ENCODE measurements around the gene ADAM22. TPM values are rescaled to one million over a fixed set of nuclear protein-coding genes. Genes with fewer than 3 reads are reported as not detected.

Gene ADAM22
- total RNA-seq, 1 experiment from 2014 or later = 10.1 TPM

DNA sequence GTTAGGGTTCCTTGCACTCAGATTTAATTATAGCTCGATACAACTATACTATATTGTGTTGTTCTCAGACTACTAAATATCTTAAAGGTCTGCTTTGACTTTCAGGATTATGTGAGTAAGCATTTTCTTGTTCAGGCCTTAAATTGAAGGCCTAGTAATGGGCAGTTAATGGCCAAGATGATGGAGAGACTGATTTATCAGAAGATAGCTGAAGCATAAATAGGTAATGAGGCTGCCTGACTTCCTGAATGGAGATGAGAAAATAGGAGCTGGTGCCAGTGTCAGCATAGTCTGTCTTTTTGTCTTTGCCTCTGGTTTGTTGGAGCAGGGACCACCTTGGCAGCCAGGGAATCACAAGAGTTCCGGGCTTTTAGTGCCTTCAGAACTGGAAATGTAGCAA lies 32.2 kb downstream of the ADAM22 start:
- H3K4me3 Mint-ChIP-seq (ENCODE audit: unreplicated experiment) = peak overlapping the region; percentile 28
- no peaks in the 10 kb centered on the region; the same call in 1 of the 2 replicates for H3K9me3 ChIP-seq
- H3K4me1 Mint-ChIP-seq (ENCODE audit: low read depth, unreplicated experiment) = peaks cover 17% of the 10 kb centered on the region
- no peaks in the 10 kb centered on the region for H3K27me3 Mint-ChIP-seq (ENCODE audit: insufficient read depth, unreplicated experiment)
- H3K36me3 Mint-ChIP-seq (ENCODE audit: insufficient read depth, unreplicated experiment) = no peaks in the 10 kb centered on the region
- DNase-seq = no peak
- H3K36me3 ChIP-seq (ENCODE audit: control insufficient read depth, insufficient read depth, low read length) = no peaks in the 10 kb centered on the region
- H3K27ac Mint-ChIP-seq (ENCODE audit: unreplicated experiment) = peak overlapping the region; percentile 51
- intact Hi-C loops (cut with micrococcal nuclease; ENCODE audit: unreplicated experiment) = no loop called here
- no peaks in the 10 kb centered on the region for H3K27me3 ChIP-seq (replicated peaks; ENCODE audit: control insufficient read depth, insufficient read depth, low read length)
- peaks cover 16% of the 10 kb centered on the region for H3K4me1 ChIP-seq
- ChIA-PET POLR2A (no interaction called here), CTCF (no interaction called here)
- no peaks in the 10 kb centered on the region for H3K9me3 Mint-ChIP-seq (ENCODE audit: unreplicated experiment)
- TF ChIP-seq, protein P1, sequence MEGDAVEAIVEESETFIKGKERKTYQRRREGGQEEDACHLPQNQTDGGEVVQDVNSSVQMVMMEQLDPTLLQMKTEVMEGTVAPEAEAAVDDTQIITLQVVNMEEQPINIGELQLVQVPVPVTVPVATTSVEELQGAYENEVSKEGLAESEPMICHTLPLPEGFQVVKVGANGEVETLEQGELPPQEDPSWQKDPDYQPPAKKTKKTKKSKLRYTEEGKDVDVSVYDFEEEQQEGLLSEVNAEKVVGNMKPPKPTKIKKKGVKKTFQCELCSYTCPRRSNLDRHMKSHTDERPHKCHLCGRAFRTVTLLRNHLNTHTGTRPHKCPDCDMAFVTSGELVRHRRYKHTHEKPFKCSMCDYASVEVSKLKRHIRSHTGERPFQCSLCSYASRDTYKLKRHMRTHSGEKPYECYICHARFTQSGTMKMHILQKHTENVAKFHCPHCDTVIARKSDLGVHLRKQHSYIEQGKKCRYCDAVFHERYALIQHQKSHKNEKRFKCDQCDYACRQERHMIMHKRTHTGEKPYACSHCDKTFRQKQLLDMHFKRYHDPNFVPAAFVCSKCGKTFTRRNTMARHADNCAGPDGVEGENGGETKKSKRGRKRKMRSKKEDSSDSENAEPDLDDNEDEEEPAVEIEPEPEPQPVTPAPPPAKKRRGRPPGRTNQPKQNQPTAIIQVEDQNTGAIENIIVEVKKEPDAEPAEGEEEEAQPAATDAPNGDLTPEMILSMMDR (IDR thresholded peaks at IDR 0.05; ENCODE audit: insufficient read depth in 1 of 2, low read depth in 1 of 2, low read length in 1 of 2, severe bottlenecking in 1 of 2, unreplicated experiment in 1 of 2) = no peak
- H3K4me3 ChIP-seq (ENCODE audit: low read depth, low read length) = no peak overlapping the region
- BruUV-seq (replicated peaks) = no TSS peak

DNA sequence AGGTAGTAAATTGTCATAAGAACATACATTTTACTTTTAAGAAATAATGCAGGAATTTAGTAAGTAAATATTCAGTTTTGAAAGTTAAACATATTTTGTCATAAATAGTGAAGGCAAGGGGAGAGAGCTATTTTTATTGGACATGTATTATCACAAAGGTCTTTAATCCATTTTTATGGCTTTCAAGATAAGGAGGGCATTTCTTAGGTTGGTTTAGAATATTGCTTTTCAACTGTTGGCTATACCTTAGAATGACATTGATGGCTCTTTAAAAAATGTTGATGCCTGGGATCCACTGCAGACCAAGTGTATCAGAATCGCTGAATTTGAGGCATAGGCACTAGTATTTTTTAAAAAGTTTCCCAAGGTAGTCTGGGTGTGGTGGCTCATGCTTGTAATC lies 34.0 kb downstream of the ADAM22 start:
- TF ChIP-seq, protein P1 (IDR thresholded peaks at IDR 0.05; ENCODE audit: insufficient read depth in 1 of 2, low read depth in 1 of 2, low read length in 1 of 2, severe bottlenecking in 1 of 2, unreplicated experiment in 1 of 2) = no peak
- POLR2A ChIA-PET = interaction anchor here (1.0 kb wide), 1 partner anchor 34 kb away, joined by 3 read pairs; the partner anchor contains the start of gene ADAM22
- H3K27me3 ChIP-seq (replicated peaks; ENCODE audit: control insufficient read depth, insufficient read depth, low read length) = no peaks in the 10 kb centered on the region

DNA sequence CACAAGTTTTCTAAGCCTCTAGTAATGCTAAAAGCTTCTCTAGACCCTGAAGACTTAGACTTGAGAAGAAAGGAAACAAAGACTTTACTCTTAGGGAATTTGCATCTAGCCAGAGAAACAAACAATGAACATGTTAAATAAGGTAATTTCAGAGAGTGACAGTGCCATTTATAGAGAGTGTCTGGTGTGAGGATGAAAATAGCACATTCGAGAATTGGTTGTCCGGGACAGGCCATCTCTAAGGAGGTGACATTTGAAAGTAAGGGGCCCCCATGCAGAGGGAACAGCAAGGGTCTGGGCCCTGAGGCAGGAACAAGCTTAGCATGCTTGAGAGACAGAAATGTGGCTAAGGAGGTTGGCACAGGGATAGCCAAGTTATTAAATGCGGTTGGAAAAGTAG lies 48.1 kb downstream of the ADAM22 start:
- ChIA-PET POLR2A (no interaction called here), CTCF (no interaction called here)
- no TSS peak for BruUV-seq (replicated peaks)
- Mint-ChIP-seq H3K4me1 (ENCODE audit: low read depth, unreplicated experiment) (no peaks in the 10 kb centered on the region), H3K27ac (ENCODE audit: unreplicated experiment) (no peak overlapping the region), H3K27me3 (ENCODE audit: insufficient read depth, unreplicated experiment) (no peaks in the 10 kb centered on the region), H3K36me3 (ENCODE audit: insufficient read depth, unreplicated experiment) (no peaks in the 10 kb centered on the region), H3K4me3 (ENCODE audit: unreplicated experiment) (no peak overlapping the region), H3K9me3 (ENCODE audit: unreplicated experiment) (no peaks in the 10 kb centered on the region)
- H3K36me3 ChIP-seq (ENCODE audit: control insufficient read depth, insufficient read depth, low read length) = no peaks in the 10 kb centered on the region
- H3K27me3 ChIP-seq (replicated peaks; ENCODE audit: control insufficient read depth, insufficient read depth, low read length) = no peaks in the 10 kb centered on the region
- no peaks in the 10 kb centered on the region; the same call in 1 of the 2 replicates for H3K4me1 ChIP-seq
- no peak overlapping the region for H3K4me3 ChIP-seq (ENCODE audit: low read depth, low read length)
- TF ChIP-seq, protein P1 (IDR thresholded peaks at IDR 0.05; ENCODE audit: insufficient read depth in 1 of 2, low read depth in 1 of 2, low read length in 1 of 2, severe bottlenecking in 1 of 2, unreplicated experiment in 1 of 2) = no peak
- H3K9me3 ChIP-seq = no peaks in the 10 kb centered on the region
- DNase-seq = no peak
- intact Hi-C loops (cut with micrococcal nuclease; ENCODE audit: unreplicated experiment) = no loop called here

More for the DNA sequence above, 34.0 kb downstream of the ADAM22 start:
- Mint-ChIP-seq H3K27ac (ENCODE audit: unreplicated experiment) (peak overlapping the region; percentile 56), H3K36me3 (ENCODE audit: insufficient read depth, unreplicated experiment) (no peaks in the 10 kb centered on the region), H3K4me3 (ENCODE audit: unreplicated experiment) (no peak overlapping the region), H3K4me1 (ENCODE audit: low read depth, unreplicated experiment) (peaks cover 17% of the 10 kb centered on the region), H3K9me3 (ENCODE audit: unreplicated experiment) (no peaks in the 10 kb centered on the region), H3K27me3 (ENCODE audit: insufficient read depth, unreplicated experiment) (no peaks in the 10 kb centered on the region)
- CTCF ChIA-PET = no interaction called here
- intact Hi-C loops (cut with micrococcal nuclease; ENCODE audit: unreplicated experiment) = loop anchor here (1.0 kb wide), 2 partner anchors 29 to 34 kb away; partner anchors contain the start of gene ADAM22
- DNase-seq = peak in 1 of 2 experiments; percentile 25
- Histone ChIP-seq H3K9me3 (no peaks in the 10 kb centered on the region; the same call in 1 of the 2 replicates), H3K36me3 (ENCODE audit: control insufficient read depth, insufficient read depth, low read length) (no peaks in the 10 kb centered on the region), H3K4me3 (ENCODE audit: low read depth, low read length) (no peak overlapping the region), H3K4me1 (peaks cover 16% of the 10 kb centered on the region)
- BruUV-seq (replicated peaks) = no TSS peak

All from Caco-2 (cell line).